Upper lobe of left lung (tissue), 4 donors: Measurements from ENCODE around the gene OGFR.

ENCODE experiments used
- CTCF ChIP-seq, 6 experiments: fragments of 450-650 bp in 4 of 6; fragments of 200-600 bp in 2 of 6; sonication (generic) in 2 of 6; IDR thresholded peaks; one replicate each; pipeline ENCODE4 v1.5.1; 2016 to 2019; ENCODE audit warnings: antibody characterized with exemption in 6 of 6
- POLR2AphosphoS5 ChIP-seq, 2 donors: sonication (generic); formaldehyde crosslinking; IDR thresholded peaks; one replicate each; pipeline ENCODE4 v1.5.1; 2017; ENCODE audit warnings: antibody characterized with exemption in 2 of 2

GRCh38 chr20:62828511-62829230 is 24.0 kb downstream of the OGFR start:
- TF ChIP-seq CTCF (IDR thresholded peaks at IDR 0.05): no peak
- TF ChIP-seq POLR2AphosphoS5 (IDR thresholded peaks at IDR 0.05): no peak
